Endothelial cell of umbilical vein (primary cell): ENCODE results near the gene METTL13.

Source experiments
- EZH2 ChIP-seq: IDR thresholded peaks from 2 replicates; pipeline ENCODE4 v1.6.1; 2012; ENCODE audit warnings: borderline replicate concordance, low read depth, mild to moderate bottlenecking, moderate library complexity, low read length, inconsistent platforms; ENCODE audit not compliant: severe bottlenecking
- FOS ChIP-seq: IDR thresholded peaks from 2 replicates; pipeline ENCODE4 v1.6.1; 2011; ENCODE audit warnings: mild to moderate bottlenecking, low read length, moderate library complexity, borderline replicate concordance; ENCODE audit not compliant: insufficient read depth
- JUN ChIP-seq: IDR thresholded peaks from 2 replicates; pipeline ENCODE4 v1.6.1; 2011; ENCODE audit warnings: borderline replicate concordance, low read depth; ENCODE audit not compliant: insufficient read length, insufficient read depth
- MYC ChIP-seq: IDR thresholded peaks from one replicate; pipeline ENCODE4 v1.6.1; 2011; ENCODE audit warnings: mild to moderate bottlenecking, low read depth, low read length
- POLR2A ChIP-seq: IDR thresholded peaks from 2 replicates; pipeline ENCODE4 v1.6.1; 2012; ENCODE audit warnings: low read depth, mild to moderate bottlenecking, control low read depth, low read length
- POLR2AphosphoS5 ChIP-seq: IDR thresholded peaks from 2 replicates; pipeline ENCODE4 v1.6.1; 2012; ENCODE audit warnings: low read depth, mild to moderate bottlenecking, control low read depth, low read length, moderate library complexity; ENCODE audit not compliant: insufficient read depth
- TF ChIP-seq, protein P1 (sequence below): IDR thresholded peaks from 2 replicates; pipeline ENCODE4 v1.6.1; 2011; ENCODE audit not compliant: insufficient read depth, insufficient read length
- TF ChIP-seq, protein P2 (sequence below), 2 donors: IDR thresholded peaks; 1 replicate in 1 of 2; 2 replicates in 1 of 2; pipeline ENCODE4 v1.5.1; 2011; ENCODE audit warnings: low read length in 2 of 2, mild to moderate bottlenecking in 2 of 2, moderate library complexity in 2 of 2, control low read depth in 1 of 2, inconsistent platforms in 1 of 2, low read depth in 1 of 2; ENCODE audit not compliant: insufficient read depth in 1 of 2; ENCODE audit errors: extremely low read depth in 1 of 2

DNA sequence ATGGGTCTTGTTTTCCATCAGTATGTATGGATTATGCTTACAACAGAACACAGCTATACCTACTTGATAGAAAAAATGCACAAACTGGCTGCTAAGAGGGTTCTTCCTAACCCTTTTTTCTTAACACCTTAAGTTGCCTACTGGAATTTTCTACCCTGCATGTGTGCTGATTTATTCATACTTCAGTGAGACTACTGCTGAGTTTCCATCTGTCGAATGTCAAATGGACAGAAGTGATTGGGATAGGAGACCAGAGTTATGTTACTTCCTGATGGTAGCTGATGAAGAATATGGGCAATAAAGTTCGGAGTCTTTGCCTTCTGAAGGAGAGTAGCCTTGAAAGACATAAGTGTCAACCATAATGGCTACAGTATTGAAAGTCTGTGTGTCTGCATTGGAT is 53.4 kb downstream of the METTL13 start:
- TF ChIP-seq POLR2AphosphoS5, result no peak
- TF ChIP-seq MYC, result no peak
- TF ChIP-seq, protein P1, sequence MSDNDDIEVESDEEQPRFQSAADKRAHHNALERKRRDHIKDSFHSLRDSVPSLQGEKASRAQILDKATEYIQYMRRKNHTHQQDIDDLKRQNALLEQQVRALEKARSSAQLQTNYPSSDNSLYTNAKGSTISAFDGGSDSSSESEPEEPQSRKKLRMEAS, result no peak
- no peak for TF ChIP-seq EZH2
- TF ChIP-seq, protein P2, sequence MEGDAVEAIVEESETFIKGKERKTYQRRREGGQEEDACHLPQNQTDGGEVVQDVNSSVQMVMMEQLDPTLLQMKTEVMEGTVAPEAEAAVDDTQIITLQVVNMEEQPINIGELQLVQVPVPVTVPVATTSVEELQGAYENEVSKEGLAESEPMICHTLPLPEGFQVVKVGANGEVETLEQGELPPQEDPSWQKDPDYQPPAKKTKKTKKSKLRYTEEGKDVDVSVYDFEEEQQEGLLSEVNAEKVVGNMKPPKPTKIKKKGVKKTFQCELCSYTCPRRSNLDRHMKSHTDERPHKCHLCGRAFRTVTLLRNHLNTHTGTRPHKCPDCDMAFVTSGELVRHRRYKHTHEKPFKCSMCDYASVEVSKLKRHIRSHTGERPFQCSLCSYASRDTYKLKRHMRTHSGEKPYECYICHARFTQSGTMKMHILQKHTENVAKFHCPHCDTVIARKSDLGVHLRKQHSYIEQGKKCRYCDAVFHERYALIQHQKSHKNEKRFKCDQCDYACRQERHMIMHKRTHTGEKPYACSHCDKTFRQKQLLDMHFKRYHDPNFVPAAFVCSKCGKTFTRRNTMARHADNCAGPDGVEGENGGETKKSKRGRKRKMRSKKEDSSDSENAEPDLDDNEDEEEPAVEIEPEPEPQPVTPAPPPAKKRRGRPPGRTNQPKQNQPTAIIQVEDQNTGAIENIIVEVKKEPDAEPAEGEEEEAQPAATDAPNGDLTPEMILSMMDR (IDR thresholded peaks at IDR 0.05; ENCODE audit: extremely low read depth in 1 of 2, insufficient read depth in 1 of 2, low read depth in 1 of 2, low read length in 2 of 2), result no peak
- no peak for TF ChIP-seq POLR2A
- no peak for TF ChIP-seq JUN
- no peak for TF ChIP-seq FOS
